Left cardiac atrium (tissue), 4 donors: ENCODE results near the gene CD226. TPM values are rescaled to one million over a fixed set of nuclear protein-coding genes. Genes with fewer than 3 reads are reported as not detected.
"Not testable (repeated sequence)": the region's sequence is repeated elsewhere in the genome, so short reads cannot be mapped to it uniquely, and the experiment has no call there.

ENCODE experiments used
- ATAC-seq, 2 donors: fragments of 200-7000 bp; cut with Tn5 transposase; one replicate each; pipeline ENCODE4 v1.9.1; 2020; ENCODE audit warnings: mild to moderate bottlenecking in 2 of 2, moderate library complexity in 2 of 2
- DNase-seq: peaks from one replicate; pipeline ENCODE4 v3.0.0-alpha.2; 2020
- intact Hi-C, 2 donors: fragments of 100-400 bp; cut with DNase I; formaldehyde crosslinking; loops; one replicate each; pipeline versions ENCODE4 v1.14.1 to v1.15.1; 2022 to 2023
- long read RNA-seq: library from polyadenylated mRNA; unstranded; transcript quantifications from one replicate; pipeline ENCODE4 v2.0.0, GENCODE V29; 2021
- total RNA-seq, 2 donors: library from RNA; stranded (reverse); fragmentation: NEBNext Ultra II Directional; extraction: Animal tissue kit (Norgen Biotek cat#: 25700); gene quantifications; one replicate each; pipeline ENCODE4 v1.2.1, GENCODE V29; 2021
- donor health status: DM: no; HTN: yes; CAD: no.
- donor health status: DM: no; HTN: yes; CAD: no; lungs with severe emphysema.
- donor health status: DM: yes; HTN: yes; CAD: no.
- donor health status: Dilated cardiomyopathy.

CD226 gene
- 1 to 10 TPM in 1 of 2 donors, under 1 TPM in 1; 0.97 to 1.3 TPM for total RNA-seq
- long read RNA-seq, result 0 reads

- intact Hi-C loops, result no loop called here
- DNase-seq (no peak), ATAC-seq (peak in 1 of 2 donors; percentile 54)
These were observed at the start of gene CD226 for GRCh38 chr18:69947361-69948133. Gene CD226 (minus strand): TSS chr18:69947873. CDS start chr18:69947406, 467 bp downstream.

DNA sequence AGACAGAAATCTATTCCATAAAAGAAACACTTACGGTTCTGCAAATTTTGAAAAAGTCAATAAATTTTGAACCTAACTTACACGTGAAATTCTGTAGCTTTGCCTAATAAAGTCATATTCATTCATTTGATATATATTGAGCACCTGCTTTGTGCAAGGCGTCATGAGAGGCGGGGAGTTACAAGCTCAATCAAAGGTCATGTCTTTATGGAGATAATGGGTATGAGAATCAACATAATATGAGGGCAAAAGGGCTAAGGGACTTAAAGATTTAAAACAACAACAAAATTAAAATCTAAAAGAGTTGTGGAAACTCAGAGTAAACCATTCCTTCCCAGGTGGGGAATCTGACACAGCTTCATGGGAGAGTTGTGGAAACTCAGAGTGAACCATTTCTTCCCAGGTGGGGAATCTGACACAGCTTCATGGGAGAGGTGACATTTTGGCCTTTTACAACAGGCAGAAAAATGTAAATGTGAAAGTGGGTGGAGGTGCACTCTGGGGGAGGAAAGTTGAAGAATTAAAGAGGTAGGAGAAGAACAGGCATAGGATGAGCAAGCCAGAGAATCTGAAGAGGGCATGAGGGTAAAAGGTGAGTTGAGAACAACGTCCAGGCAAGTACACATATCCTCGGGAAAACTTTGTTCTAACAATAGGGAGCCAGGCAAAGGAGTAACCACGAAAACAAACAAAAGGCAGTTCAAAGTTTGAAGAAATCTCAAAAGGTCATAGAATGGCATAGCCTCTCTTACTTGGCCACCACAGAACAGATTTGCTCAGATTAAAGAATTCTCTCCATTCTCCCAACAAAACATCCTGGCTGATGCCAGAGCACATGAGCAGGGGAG lies 49.5 kb upstream of the CD226 start:
- intact Hi-C loops, result no loop called here
- ATAC-seq (no peak), DNase-seq (no peak)

DNA sequence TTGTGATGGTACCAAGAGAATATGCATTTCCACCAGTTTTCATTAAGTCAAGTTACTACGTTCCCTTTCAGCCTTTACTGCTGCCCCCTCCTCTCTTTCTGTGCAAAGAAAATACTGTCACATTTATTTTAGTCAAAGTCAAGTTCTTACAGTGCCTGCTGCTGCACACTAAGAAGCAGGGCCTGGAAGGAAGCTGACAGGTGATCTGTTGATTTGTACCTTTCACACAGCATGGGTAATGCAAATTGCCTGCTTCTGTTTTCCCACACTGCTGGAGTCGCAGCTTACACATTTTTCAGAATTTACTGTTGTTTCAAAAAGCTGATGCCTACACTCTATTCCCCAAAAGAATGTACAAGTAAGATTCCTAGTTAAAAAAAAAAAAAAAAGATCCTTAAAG lies 48.7 kb upstream of the CD226 start:
- no peak for ATAC-seq
- no peak for DNase-seq
- intact Hi-C loops, result no loop called here

DNA sequence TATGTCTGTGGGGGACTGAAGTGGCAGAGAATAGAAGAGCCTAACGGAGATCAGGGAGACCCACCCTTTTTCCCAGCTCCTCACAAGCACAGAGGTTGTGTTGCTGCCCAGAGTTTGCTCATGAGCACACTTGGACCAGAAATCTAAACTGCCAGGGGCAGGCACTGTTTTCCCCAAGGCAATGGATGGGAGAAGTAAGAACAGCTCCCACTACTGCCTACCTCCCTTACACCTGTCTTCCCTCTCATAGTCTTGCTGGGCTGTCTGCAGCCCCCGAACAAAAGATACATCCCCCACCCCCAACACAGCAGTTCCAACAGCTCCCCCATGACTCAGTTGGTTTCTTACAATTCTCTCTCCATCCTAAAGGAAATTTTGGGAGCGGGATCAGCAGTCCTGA lies 48.1 kb upstream of the CD226 start:
- intact Hi-C loops, result no loop called here
- ATAC-seq (no peak), DNase-seq (no peak)

DNA sequence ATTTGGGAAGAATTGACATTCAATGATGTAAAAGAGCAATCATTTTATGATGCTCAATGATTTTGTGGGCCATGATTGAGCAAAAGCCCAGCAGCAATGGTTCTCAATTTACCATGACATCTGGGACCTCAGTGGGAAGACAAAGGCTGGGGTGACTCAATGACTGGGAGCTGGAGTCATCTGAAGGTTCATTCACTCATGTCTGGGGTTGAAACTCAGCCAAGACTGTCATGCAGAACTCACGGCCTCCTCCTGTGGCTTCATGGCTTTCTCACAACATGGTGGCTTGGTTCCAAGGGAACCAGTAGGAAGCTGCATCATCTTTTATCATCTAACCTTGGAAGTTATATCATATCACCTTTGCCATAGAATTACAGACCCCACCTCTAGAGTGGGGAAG lies 45.1 kb upstream of the CD226 start:
- ATAC-seq (no peak), DNase-seq (no peak)
- intact Hi-C loops, result no loop called here

GRCh38 chr18:69987870-69988269 lies 40.2 kb upstream of the CD226 start:
- DNase-seq, result no peak
- no peak for ATAC-seq
- intact Hi-C loops, result no loop called here

- ATAC-seq (no peak), DNase-seq (no peak)
- intact Hi-C loops, result no loop called here
These were observed 37.6 kb upstream of the CD226 start for GRCh38 chr18:69985239-69985638.

DNA sequence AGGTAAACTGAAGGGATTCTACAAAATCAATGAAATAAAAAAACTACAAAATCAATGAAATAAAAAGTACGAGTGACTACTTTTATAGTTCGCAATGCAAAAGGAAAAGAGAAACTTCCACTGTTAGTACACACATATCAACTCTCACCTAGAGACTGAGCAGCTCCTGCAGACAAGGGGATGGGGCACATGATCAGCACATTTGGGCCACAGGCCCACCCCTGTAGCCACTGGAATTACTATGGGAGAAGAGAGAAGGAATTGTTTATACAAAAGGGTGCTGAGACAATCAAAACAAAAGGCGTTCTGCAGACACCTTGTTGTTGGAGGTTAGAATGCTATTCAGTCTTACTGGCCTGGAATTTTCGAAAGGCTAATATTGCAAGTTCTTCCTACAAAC lies 34.7 kb upstream of the CD226 start:
- ATAC-seq (no peak), DNase-seq (no peak)
- intact Hi-C loops, result no loop called here

- DNase-seq, result no peak
- no peak for ATAC-seq
- intact Hi-C loops, result no loop called here
These were observed 34.3 kb upstream of the CD226 start for GRCh38 chr18:69981948-69982347.

- DNase-seq (no peak), ATAC-seq (no peak)
- intact Hi-C loops, result no loop called here
These were observed 33.5 kb upstream of the CD226 start for GRCh38 chr18:69980982-69981804.

GRCh38 chr18:69980509-69980908 lies 32.8 kb upstream of the CD226 start:
- DNase-seq (no peak), ATAC-seq (no peak)
- intact Hi-C loops, result no loop called here

GRCh38 chr18:69978732-69979715 lies 31.4 kb upstream of the CD226 start:
- no peak for DNase-seq
- no peak for ATAC-seq
- intact Hi-C loops, result no loop called here

- DNase-seq, intact Hi-C loops: not testable (repeated sequence)
- ATAC-seq, result peak in 1 of 2 donors; percentile 72
These were observed 27.6 kb upstream of the CD226 start for GRCh38 chr18:69975294-69975693.

GRCh38 chr18:69974365-69974764 lies 26.7 kb upstream of the CD226 start:
- ATAC-seq (no peak), DNase-seq (no peak)
- intact Hi-C loops, result no loop called here

DNA sequence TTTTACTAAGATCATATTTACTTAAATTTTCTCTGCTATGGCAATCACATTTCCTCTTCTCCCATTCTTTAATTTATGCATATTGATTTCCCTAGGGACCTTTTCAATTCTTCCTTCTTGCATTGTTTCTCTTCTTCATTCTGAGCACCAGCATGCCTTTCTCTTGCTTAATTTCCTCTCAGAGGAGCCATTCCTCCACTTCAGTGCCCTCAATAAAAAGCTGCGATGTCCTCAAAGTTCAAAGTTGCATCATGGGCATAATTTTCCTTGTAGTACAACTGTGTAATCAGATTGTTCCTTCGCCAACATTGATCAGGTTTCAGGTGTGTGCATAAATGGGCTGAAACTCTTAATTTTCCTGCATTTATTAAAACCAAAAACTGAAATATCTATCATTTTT lies 21.8 kb upstream of the CD226 start:
- intact Hi-C loops, result no loop called here
- DNase-seq (no peak), ATAC-seq (no peak)

- intact Hi-C loops, result no loop called here
- ATAC-seq (no peak), DNase-seq (no peak)
These were observed 20.4 kb upstream of the CD226 start for GRCh38 chr18:69968039-69968438.

- ATAC-seq (no peak), DNase-seq (no peak)
- intact Hi-C loops, result no loop called here
These were observed 15.5 kb upstream of the CD226 start for GRCh38 chr18:69963196-69963595.

GRCh38 chr18:69961718-69962117 lies 14.0 kb upstream of the CD226 start:
- ATAC-seq, result no peak
- DNase-seq, result no peak
- intact Hi-C loops, result no loop called here

DNA sequence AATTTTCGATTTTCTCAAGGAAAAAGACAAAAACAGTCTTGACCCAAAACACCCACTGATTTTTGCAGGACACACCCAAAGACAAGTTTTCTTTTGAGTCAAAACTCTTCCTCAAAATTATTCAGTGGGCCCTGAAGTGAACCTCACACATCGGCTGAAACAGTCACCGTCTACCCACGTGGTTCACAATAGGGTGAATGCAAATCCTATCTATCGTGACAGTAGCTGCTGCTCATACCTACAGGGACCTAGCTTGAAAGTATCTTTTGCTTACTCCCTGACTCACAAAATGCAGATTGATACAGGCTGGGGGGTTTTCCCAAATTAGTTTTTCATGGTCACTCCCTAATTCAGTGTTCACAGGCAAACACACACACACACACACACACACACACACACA lies 10.7 kb upstream of the CD226 start:
- intact Hi-C loops, result no loop called here
- DNase-seq, result no peak
- ATAC-seq, result no peak
